ENCODE data around the gene ABCC6.
"Not testable (repeated sequence)": the region's sequence is repeated elsewhere in the genome, so short reads cannot be mapped to it uniquely, and the experiment has no call there.

DNA sequence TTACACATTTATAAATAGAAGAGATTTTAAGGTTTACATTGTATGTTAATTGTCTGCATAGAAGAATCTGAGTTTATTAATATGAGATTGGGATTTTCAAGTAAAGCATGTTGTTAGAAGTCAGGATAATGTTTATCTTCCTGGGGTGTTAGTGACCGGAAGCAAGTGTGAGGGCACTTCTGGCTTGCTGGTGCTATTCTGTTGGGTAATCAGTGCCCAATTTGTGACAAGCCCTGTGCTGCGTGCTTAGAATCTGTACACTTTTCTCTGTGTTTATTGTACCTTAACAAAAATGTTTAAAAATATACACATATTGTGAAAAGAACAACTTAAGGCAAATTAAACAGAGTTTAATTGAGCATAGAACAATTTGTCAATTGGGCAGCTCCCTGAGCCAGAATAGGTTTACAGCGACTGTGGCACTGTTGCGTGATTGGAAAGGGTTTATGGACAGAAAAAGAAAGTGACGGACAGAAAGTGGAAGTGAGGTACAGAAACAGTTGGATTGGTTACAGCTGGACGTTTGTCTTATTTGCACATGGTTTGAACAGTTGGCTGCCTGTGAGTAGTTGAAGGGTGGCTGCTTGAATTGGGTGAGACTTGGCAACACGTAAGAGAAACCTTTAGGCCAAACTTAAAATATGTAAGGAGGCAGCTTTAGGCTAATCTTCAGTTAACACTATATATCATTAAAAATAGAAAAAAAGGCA is 26.5 kb upstream of the ABCC6 start:
- TF ChIP-seq, protein P1, sequence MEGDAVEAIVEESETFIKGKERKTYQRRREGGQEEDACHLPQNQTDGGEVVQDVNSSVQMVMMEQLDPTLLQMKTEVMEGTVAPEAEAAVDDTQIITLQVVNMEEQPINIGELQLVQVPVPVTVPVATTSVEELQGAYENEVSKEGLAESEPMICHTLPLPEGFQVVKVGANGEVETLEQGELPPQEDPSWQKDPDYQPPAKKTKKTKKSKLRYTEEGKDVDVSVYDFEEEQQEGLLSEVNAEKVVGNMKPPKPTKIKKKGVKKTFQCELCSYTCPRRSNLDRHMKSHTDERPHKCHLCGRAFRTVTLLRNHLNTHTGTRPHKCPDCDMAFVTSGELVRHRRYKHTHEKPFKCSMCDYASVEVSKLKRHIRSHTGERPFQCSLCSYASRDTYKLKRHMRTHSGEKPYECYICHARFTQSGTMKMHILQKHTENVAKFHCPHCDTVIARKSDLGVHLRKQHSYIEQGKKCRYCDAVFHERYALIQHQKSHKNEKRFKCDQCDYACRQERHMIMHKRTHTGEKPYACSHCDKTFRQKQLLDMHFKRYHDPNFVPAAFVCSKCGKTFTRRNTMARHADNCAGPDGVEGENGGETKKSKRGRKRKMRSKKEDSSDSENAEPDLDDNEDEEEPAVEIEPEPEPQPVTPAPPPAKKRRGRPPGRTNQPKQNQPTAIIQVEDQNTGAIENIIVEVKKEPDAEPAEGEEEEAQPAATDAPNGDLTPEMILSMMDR (IDR thresholded peaks at IDR 0.05): not testable (repeated sequence)
- not testable (repeated sequence) for TF ChIP-seq EZH2 (IDR thresholded peaks at IDR 0.05; ENCODE audit: borderline replicate concordance, insufficient read depth, low read depth, low read length, poor library complexity, severe bottlenecking)
